ENCODE measurements around the gene ZNF230. TPM values are rescaled to one million over a fixed set of nuclear protein-coding genes. Genes with fewer than 3 reads are reported as not detected.

Gene ZNF230
- total RNA-seq, 1 donor from 2014 or later: 3.0 TPM

- DNase-seq (ENCODE audit: low read depth): no peak
These were observed 29.3 kb downstream of the ZNF230 start for GRCh38 chr19:44032001-44032610.

GRCh38 chr19:44042147-44042546 is 39.4 kb downstream of the ZNF230 start:
- DNase-seq (ENCODE audit: low read depth): no peak

DNA sequence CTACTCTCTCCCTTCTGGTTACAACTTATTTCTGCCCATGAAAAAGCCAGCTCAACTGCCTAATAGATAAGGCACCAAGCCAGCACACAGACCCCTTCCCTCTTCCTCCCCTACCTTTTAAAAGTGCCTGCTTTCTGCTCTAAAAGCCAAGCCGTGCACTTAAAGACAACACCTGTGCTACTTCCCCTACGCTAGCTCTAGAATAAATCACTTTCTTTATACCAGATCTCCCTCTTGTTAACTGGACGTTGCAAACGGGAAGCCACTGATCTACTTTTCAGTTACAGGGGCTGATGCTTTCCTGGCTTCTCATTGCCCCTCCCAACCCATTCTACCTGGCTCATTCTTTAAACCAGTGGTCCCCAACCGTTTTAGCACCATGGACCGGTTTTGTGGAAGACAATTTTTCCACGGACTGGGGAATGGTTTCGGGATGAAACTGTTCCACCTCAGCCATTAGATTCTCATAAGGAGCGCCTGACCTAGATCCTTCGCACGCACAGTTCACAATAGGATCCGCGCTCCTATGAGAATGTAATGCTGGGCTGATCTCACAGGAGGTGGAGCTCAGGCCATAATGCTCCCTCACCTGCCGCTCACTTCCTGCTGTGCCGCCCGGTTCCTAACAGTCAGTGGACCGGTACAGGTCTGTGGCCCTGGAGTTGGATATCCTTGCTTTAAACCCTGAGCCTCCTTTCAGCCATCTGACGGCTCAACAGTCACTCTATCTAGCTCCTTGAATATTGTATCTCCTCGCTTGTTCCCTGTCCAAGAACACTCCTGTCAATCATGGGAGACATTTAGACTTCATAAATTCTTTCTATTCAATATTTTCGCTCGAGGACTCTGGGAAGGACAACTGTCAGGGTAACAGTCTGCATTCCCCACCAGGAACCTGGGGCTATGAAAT is 48.2 kb downstream of the ZNF230 start:
- no peak for DNase-seq (ENCODE audit: low read depth)

DNA sequence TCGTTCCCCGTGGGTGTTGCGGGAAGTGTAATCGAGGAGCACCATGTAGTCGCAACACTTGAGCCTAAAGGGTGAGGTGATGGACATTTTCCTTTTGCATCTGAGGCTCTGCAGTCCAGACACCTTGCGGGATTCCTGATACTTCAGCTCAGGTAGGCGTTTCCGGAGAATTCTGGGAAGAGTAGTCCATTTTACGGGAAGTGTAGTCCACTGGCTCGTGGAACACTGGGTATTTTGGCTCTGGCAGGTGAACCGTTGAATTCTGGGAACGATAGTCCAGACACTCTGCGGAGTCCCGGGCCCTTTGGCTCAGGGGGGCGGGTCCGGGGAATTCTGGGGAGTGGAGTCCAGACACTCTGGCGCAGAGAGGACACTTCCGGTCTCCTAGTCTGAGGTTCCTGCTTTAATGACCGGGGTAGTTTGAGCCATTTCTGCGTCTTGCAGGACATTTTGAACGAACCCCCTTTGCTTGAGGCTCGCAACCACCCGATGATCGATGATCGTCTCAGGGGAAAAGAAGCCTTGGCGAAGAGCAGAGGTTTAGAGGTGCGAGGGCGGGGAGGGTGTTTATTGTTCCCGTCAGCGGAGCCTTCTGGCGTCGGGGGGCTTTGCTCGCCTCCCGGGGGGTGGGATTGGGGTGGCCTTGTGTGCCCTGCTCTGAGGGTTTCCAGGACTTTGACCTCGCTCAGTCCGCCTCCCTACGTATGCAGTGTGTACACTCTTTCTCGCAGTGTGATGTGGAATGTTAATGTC is 49.1 kb downstream of the ZNF230 start, which contains the start of gene ZNF223:
TSS of gene ZNF223 (plus strand) at position 387 of the 753 bp plus-strand sequence. CDS start 3,141 bp downstream, outside the sequence.
- DNase-seq (ENCODE audit: low read depth): peak; percentile 98

GRCh38 chr19:44055870-44056269 is 53.1 kb downstream of the ZNF230 start:
- DNase-seq (ENCODE audit: low read depth): no peak

DNA sequence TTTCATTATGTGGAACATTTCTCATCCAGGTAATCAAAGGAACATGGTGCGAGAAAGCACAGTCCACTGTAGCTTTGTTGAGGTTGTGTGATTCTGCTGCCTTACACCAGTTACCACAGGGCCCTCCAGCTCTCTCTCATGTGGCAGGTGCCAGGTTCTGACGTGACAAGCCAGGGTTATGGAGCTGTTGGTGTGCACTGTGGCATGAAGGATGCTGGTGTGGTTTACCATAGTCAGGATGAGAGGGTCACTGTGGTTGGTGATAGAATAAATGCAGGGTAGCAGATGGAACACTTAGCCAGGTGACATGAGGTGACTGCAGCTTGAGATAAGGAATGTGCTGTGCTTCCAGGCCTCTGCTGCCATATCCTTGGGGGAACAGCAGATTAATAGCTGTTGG is 56.5 kb downstream of the ZNF230 start:
- peak; percentile 9 for DNase-seq (ENCODE audit: low read depth)

DNA sequence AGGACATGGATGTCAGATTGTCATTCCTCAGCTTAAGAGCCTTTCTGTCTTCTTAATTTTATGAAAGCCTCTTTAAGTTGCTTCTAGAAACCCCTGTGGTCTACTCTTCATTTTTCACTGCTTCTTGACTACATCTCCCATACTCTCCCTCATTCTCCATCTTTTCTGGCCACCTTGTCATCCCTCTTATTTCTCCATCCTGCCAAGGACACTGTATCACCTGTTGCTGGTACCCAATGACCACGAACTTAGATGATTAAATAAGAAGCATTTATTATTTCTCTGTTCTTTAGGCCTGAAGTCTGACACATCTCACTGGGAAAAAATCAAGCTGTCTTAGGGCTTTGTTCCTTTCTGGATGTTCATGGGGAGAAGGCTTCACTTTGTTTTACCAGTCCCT is 58.3 kb downstream of the ZNF230 start:
- no peak for DNase-seq (ENCODE audit: low read depth)

Other genes starting within 250 kb of the ZNF230 start
- 16.0 and 19.3 TPM in 2 replicates for gene SMG9, start 248.0 kb upstream of the ZNF230 start, total RNA-seq
- 0.27 and 1.6 TPM in 2 replicates for gene KCNN4, start 222.0 kb upstream of the ZNF230 start, total RNA-seq
- gene LYPD5, start 200.5 kb upstream of the ZNF230 start, total RNA-seq: 0.11 TPM in 1 of 2 replicates, not detected in the other
- gene ZNF283, start 175.6 kb upstream of the ZNF230 start, total RNA-seq: 14.4 and 27.3 TPM in 2 replicates
- gene ZNF404, start 119.0 kb upstream of the ZNF230 start, total RNA-seq: 0.47 and 2.0 TPM in 2 replicates
- gene ZNF45, start 67.7 kb upstream of the ZNF230 start, total RNA-seq: 13.0 and 13.2 TPM in 2 replicates
- 3.8 and 5.5 TPM in 2 replicates for gene ZNF221, start 51.7 kb upstream of the ZNF230 start, total RNA-seq
- 7.3 and 11.8 TPM in 2 replicates for gene ZNF155, start 18.8 kb upstream of the ZNF230 start, total RNA-seq
- gene ZNF222, start 22.4 kb downstream of the ZNF230 start, total RNA-seq: 3.0 and 5.6 TPM in 2 replicates
- 3.9 and 5.8 TPM in 2 replicates for gene ZNF223, start 49.1 kb downstream of the ZNF230 start, total RNA-seq
- 3.0 and 3.6 TPM in 2 replicates for gene ZNF284, start 69.2 kb downstream of the ZNF230 start, total RNA-seq
- 11.7 and 19.4 TPM in 2 replicates for gene ZNF224, start 91.4 kb downstream of the ZNF230 start, total RNA-seq
- 4.9 and 5.7 TPM in 2 replicates for gene ZNF225, start 110.4 kb downstream of the ZNF230 start, total RNA-seq
- 15.5 and 16.9 TPM in 2 replicates for gene ZNF234, start 138.6 kb downstream of the ZNF230 start, total RNA-seq
- 18.9 and 23.2 TPM in 2 replicates for gene ZNF226, start 162.1 kb downstream of the ZNF230 start, total RNA-seq
- 15.9 and 19.1 TPM in 2 replicates for gene ZNF227, start 209.6 kb downstream of the ZNF230 start, total RNA-seq

All from myocyte (in vitro differentiated cells).